ENCODE data around the gene TMIGD3. TPM values are rescaled to one million over a fixed set of nuclear protein-coding genes. Genes with fewer than 3 reads are reported as not detected.

The TMIGD3 gene
- total and polyA plus RNA-seq, 2 of the 4 experiments (the other 2 are of a cell fraction): under 0.01 to 0.12 TPM

DNA sequence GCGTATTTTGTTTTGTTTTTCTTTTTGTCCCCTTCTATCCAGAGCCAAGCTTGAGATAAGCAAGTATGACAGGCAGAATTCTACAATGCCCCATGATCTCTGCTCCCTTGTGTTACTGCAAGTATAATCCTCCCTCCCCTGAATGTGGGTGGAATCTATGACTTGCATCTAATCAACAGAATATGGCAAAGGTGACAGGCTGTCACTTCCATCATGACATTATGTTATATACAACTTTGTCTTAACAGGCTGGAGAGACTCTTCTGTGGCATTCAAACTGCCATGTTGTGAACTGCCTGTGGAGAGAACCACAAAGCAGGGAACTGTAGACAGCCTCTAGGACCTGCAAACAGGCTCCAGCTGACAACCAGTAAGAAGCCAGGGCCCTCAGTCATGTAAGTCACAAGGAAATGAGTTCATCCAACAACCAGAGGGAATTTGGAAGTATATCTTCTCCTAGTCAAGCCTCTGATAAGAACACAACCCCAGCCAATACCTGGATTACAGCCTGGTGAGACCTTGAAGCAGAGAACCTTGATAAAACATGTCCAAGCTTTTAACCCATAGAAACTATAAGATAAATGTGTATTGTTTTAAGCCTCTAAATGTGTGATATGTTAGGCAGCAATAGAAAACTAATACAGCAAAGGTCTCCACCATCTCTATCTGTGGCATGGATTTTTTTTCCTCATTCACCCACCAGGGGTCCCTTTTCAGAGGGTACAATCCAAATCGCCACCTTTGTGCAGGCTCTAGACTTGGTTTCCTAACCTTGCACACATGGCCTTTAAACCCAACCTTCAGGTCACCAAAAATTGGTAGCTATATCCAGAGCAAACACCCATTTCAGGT lies 35.3 kb downstream of the TMIGD3 start:
- peaks cover 11% of the 10 kb centered on the region for H3K36me3 ChIP-seq (ENCODE audit: control insufficient read depth, insufficient read depth, low read length)
- 100% methylated on average over 1 of the region's 2 CpGs; no CpG with 5 or more reads in 1 of the 2 experiments for WGBS, 2 experiments (ENCODE audit: extremely low coverage in 2 of 2, insufficient read length in 1 of 2)
- ATAC-seq (ENCODE audit: low read depth): no peak
- no peak overlapping the region for H2AFZ ChIP-seq (replicated peaks; ENCODE audit: low read length, poor library complexity)
- DNase-seq: no peak
- H3K23ac ChIP-seq (ENCODE audit: low read depth, low read length): no peak overlapping the region
- H4K8ac ChIP-seq (ENCODE audit: low read depth in 2 of 2, low read length in 2 of 2): no peak overlapping the region
- in situ Hi-C loops (cut with MboI; ENCODE audit: low sequenced_read_pairs): no loop called here
- H3K79me1 ChIP-seq (ENCODE audit: low read depth in 1 of 2, low read length in 2 of 2): no peaks in the 10 kb centered on the region
- intact Hi-C loops (cut with micrococcal nuclease): no loop called here
- no peak overlapping the region for H3K56ac ChIP-seq (ENCODE audit: extremely low read depth, insufficient read depth, low read length)
- peaks cover 4% of the 10 kb centered on the region; the same call in 1 of the 2 replicates for H4K20me1 ChIP-seq (ENCODE audit: insufficient read depth, low read length)
- no peak for TF ChIP-seq CEBPB (IDR thresholded peaks at IDR 0.05; ENCODE audit: low read depth, low read length)
- TF ChIP-seq FOS (IDR thresholded peaks at IDR 0.05; ENCODE audit: low read depth, low read length): no peak
- TF ChIP-seq BHLHE40 (IDR thresholded peaks at IDR 0.05; ENCODE audit: low read depth, low read length): no peak
- no peak for TF ChIP-seq POLR2A (IDR thresholded peaks at IDR 0.05; ENCODE audit: low read depth, low read length)
- no peak for TF ChIP-seq USF2 (IDR thresholded peaks at IDR 0.05; ENCODE audit: low read depth, low read length)
- TF ChIP-seq RFX5 (IDR thresholded peaks at IDR 0.05; ENCODE audit: low read depth, low read length): no peak
- TF ChIP-seq MAFK (IDR thresholded peaks at IDR 0.05; ENCODE audit: low read depth, low read length): no peak
- no peak for TF ChIP-seq MAZ (IDR thresholded peaks at IDR 0.05; ENCODE audit: borderline replicate concordance, low read depth, low read length)
- dilution Hi-C loops (cut with HindIII; ENCODE audit: low sequenced_read_pairs, unreplicated experiment): loop anchor here (25.0 kb wide), 1 partner anchor 294 kb away; the partner anchor contains the start of gene DDX20
- no peak overlapping the region for H3K4ac ChIP-seq (ENCODE audit: low read depth, low read length)
- no peak overlapping the region for H3K18ac ChIP-seq (ENCODE audit: low read depth, low read length)
- no peak overlapping the region for H2BK120ac ChIP-seq (ENCODE audit: low read depth, low read length)
- BruUV-seq (replicated peaks): no TSS peak
- no peak overlapping the region for H3K4me2 ChIP-seq (ENCODE audit: low read depth, low read length)
- no peak overlapping the region for H3K4me3 ChIP-seq (ENCODE audit: insufficient read depth, low read depth, low read length)
- H3K9me1 ChIP-seq (ENCODE audit: insufficient read depth, low read length): peaks cover 4% of the 10 kb centered on the region; the same call in 1 of the 2 replicates
- H2BK20ac ChIP-seq (ENCODE audit: low read depth, low read length): no peak overlapping the region
- H3K9ac ChIP-seq (ENCODE audit: low read depth, low read length): no peak overlapping the region
- no peak overlapping the region for H2AK5ac ChIP-seq (ENCODE audit: low read depth, low read length)
- no peaks in the 10 kb centered on the region for H3K27me3 ChIP-seq (ENCODE audit: control insufficient read depth, insufficient read depth, low read length)
- ChIA-PET CTCF (no interaction called here), POLR2A (ENCODE audit: unreplicated experiment) (no interaction called here)
- no peak overlapping the region for H3K14ac ChIP-seq (replicated peaks; ENCODE audit: low read depth, low read length)
- H3K9me3 ChIP-seq (ENCODE audit: control insufficient read depth, insufficient read depth, low read length): no peaks in the 10 kb centered on the region
- H3K27ac ChIP-seq (ENCODE audit: insufficient read depth, low read length): no peak overlapping the region
- H2BK15ac ChIP-seq (ENCODE audit: low read depth, low read length): no peak overlapping the region
- no peaks in the 10 kb centered on the region for H3K4me1 ChIP-seq (ENCODE audit: control insufficient read depth, insufficient read depth, low read length)
- H2BK5ac ChIP-seq (ENCODE audit: low read depth, low read length, poor library complexity, severe bottlenecking): no peak overlapping the region
- no peak overlapping the region for H2AK9ac ChIP-seq (replicated peaks; ENCODE audit: low read depth, low read length, poor library complexity)
- no peak overlapping the region for H4K91ac ChIP-seq (ENCODE audit: insufficient read depth, low read depth, low read length)
- no peak overlapping the region for H4K5ac ChIP-seq (ENCODE audit: low read depth, low read length)
